Activated CD8-positive, alpha-beta memory T cell treated with anti-CD3 and anti-CD28 coated beads for 24 hours (primary cell): ENCODE measurements around the gene PPIL1.
"Not testable (repeated sequence)": the region's sequence is repeated elsewhere in the genome, so short reads cannot be mapped to it uniquely, and the experiment has no call there.

Source experiments
- DNase-seq: peaks from one replicate; pipeline ENCODE4 v3.0.0-alpha.2; 2020

The PPIL1 gene

DNA sequence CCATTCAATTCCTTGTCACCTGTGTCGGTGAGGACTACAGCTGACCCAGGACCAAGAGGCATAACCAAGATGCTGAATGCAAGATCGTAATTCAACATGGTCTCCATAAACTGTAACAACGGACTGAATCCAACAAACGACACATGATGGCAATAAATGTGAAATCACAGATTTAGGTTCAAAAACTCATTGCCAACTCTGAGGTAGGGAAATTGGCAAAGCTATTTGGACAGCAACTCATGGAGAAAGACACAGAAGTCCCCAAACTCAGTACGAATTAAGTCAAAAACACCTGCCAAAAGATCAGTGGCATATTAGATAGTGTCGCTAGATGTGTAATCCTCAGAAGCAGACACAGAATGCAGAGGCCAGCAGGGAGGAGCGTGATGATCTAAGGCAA is 60.4 kb downstream of the PPIL1 start:
- no peak for DNase-seq

DNA sequence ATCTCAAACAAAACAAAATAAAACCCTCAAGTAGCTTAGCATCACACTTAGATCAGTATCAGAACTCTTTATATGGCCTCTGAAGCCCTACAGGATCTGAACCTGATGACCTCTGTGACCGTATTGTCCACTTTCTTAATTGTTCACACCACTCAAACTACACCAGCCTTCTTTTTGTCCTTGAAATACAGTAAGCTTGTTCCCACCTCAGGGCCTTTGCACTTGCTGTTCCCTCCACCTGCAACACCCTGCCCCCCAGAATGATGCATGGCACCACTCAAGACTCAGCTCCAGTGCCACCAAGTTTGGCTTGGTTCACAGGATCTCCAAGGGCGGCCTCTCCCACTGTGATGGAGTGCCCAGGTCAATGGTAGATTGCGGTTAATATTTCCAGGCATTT is 61.1 kb downstream of the PPIL1 start:
- DNase-seq: no peak

DNA sequence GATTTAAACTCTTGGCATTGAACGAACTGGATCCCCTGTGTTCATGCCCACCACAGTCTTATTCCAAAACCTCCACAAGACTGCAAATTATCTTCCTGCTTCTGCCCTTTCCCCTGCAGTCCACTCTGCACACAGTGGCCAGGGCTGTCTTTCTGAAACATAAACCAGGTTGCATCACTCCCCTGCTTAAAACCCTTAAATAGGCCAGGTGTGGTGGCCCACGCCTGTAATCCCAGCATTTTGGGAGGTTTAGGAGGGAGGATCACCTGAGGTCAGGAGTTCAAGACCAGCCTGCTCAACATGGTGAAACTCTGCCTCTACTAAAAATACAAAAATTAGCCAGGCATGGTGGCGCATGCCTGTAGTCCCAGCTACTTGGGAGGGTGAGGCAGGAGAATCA is 61.6 kb downstream of the PPIL1 start:
- DNase-seq: not testable (repeated sequence)

DNA sequence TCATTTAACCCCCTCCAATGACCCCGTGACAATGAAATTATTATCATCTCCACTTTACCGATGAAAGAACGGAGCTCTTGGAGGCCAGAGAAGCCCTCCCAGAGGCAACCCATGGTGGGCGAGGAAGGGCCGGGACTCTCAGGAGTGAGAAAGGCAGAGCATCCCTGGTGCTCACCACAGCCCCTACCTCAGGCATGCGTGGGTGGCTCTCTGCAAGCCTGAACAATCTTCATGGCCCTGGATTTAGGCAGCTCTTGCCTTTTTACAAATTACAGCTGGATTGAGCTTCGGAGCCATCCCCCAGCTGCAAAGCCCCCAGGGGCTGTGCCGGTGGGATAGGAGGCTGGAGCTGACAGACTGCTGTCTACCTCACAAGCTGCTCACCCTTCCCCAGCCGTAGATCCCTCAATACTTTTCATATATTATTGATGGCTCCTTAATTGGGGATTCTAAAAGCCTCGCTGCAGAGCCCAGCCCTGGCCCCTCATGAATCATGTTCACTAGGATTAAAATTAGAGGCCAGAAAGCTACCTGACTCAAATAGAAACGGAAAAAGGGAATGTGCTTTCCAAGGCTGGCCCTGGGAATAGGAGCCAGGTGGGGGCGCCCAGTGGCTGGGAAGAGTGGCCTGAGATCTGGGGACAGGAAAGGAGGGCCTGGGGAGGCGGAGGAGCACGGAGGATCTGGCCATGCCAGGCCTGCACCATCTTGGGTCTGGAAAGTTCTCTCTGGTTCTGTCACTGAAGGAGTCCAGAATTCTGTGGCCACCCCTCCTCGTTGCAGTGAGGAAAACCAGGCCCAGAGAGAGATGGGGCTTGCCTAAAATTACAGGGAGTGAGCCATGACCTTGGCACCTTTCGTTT is 64.4 kb downstream of the PPIL1 start:
- DNase-seq: no peak

DNA sequence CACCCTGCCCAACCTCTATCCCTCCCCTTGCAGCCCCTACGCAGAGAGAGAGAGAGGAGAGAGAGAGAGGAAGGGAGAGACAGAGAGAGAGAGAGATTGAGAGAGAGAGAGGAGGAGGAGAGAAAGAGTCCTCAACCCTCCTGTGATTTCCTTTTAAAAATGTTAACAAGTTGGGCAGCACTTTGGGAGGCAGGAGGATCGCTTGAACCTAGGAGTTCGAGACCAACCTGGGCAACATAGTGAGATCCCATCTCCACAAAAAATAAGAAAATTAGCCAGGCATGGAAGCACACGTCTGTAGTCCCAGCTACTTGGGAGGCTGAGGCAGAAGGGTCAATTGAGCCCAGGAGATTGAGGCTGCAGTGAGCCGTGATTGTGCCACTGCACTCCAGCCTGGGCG is 65.4 kb downstream of the PPIL1 start:
- DNase-seq: no peak

DNA sequence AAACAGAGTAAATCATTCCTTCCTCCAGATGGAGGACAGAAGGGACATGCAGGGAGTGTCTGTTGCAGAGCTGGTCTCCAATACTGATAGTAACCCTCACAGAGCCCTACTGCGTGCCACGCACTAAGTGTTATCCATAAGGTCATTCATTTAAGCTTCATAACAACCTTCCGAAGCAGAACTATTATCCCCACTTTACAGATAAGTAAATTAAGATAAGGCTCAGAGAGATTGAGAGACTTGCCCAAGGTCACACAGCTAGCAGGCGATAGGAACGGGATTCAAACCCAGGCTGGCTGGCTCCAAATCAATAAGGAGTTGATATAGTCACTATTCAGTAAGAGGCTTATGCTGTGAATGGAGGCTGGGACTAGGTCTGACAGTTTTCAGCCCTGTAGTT is 66.0 kb downstream of the PPIL1 start:
- DNase-seq: no peak

DNA sequence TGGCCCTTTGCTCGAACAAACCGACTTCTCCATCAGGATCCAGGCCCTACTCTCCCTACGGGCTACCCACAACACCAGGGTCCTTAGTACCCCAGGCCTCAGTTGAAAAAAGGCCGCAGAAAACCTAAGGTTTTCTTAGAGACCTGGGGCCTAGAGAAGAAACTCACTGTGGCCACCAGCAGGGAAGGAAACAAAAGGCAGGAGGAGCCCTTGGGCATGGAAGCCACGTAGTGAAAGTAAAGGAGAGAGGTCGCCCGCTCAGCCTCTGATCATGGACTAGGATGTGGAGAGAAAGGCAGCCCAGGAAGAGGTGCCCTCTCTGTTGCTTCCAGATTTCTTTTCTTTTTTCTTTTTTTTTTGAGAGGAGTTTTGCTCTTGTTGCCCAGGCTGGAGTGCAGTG is 66.9 kb downstream of the PPIL1 start:
- no peak for DNase-seq

DNA sequence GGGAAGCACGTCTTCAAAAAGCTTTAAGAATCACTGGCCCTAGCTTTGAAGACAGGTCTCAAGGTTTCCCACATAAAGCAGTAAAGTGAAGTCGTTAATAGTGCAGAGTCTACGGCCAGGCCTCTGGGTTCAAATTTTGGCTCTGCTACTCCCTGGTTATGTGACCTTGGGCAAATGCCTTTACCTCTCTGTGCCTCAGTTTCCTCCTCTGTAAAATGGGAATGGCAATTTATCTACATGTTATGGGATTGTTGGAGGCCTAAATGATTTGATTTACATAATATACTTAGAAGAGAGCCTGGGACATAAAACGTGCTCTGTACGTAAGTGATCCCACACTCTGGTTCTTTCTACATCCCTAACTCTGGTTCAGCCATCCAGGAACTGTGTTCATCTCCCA is 67.5 kb downstream of the PPIL1 start:
- no peak for DNase-seq

DNA sequence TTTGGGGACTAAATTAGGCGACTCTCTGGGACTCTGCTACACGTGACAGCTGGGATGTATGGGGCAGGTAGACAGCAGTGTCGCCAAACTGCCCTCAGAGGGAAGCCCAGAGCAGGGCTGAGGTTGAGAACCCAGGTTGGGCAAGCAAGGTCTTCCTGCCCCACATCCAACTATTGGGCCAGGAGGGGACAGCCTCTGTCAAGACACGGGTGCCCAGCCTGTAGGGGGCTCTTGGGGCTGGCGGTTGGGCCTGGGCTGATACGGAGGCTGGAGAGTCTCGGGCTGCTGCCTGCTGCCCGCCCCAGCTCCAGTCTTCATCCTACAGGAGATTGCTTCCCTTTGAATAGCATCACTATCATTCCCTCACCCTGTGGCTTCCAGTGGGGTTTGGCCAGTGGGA is 68.7 kb downstream of the PPIL1 start:
- no peak for DNase-seq

DNA sequence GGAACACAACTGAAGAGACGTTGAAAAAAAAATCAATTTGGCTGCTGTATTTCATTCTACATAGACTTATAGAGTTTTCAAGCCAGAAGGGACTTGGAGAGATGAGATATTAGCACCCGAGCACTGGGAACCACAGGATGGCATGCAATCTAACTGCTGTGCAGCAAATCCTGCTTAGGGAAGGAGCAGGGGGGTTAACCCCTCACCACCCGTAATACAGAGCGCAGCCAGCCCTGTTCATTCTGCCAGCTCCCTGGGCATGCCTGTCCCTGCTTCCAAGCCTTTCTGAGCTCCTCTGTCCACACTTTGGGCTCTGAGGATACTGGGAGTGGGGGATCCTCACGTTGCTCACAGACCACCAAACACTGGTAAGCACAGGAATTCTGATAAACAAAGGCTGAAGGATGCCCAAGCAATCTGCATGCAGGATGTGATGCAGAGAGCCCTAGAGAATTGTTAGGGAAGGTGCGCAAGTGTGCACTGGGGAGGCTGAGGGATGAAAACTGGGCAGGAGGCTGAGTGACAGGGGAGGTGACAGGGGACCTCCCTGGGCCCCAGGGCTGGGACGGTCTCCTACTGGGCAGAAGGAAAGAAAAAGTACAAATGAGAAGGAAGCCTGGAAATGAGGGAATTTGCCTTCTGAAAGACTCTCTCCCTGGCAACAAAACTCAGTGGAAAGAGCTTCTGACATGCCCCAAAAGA is 69.4 kb downstream of the PPIL1 start:
- DNase-seq: no peak
